PC-3 (cell line): ENCODE measurements around the gene NUDT22. TPM values are rescaled to one million over a fixed set of nuclear protein-coding genes. Genes with fewer than 3 reads are reported as not detected.

Source experiments
- ATAC-seq: fragments of 200-7000 bp; cut with Tn5 transposase; 2 replicates; pipeline ENCODE4 v1.9.1; 2020; ENCODE audit warnings: mild to moderate bottlenecking, moderate library complexity
- BruUV-seq: library from RNA; stranded (reverse); fragments of 400-500 nt; replicated peaks from 2 replicates; lab custom pipeline; 2021; lab: Mats Ljungman, UMichigan
- CTCF ChIA-PET: fragments of 300-600 bp; sonication (Branson Sonifier 250); formaldehyde crosslinking; loops from one replicate; lab custom pipeline; 2022; ENCODE audit warnings: antibody characterized with exemption; lab: Charles Lee
- POLR2A ChIA-PET: fragments of 300-600 bp; sonication (Branson Sonifier 250); formaldehyde crosslinking; loops from one replicate; lab custom pipeline; 2022; ENCODE audit warnings: antibody characterized with exemption; ENCODE audit not compliant: unreplicated experiment; lab: Charles Lee
- DNase-seq: peaks from one replicate; pipeline ENCODE4 v3.0.0-alpha.2; 2015
- H2AFZ ChIP-seq: fragments of 300-600 bp; sonication (generic); 2 replicates; pipeline ENCODE4 v1.6.0; 2016; ENCODE audit warnings: antibody characterized with exemption, low read length
- H3F3A ChIP-seq: fragments of 300-600 bp; sonication (generic); one replicate; pipeline ENCODE4 v1.6.0; 2017; ENCODE audit warnings: antibody characterized with exemption, low read length, control low read depth, mild to moderate bottlenecking; ENCODE audit not compliant: unreplicated experiment
- H3K27ac ChIP-seq: fragments of 300-600 bp; sonication (generic); 2 replicates; pipeline ENCODE4 v1.5.1; 2016; ENCODE audit warnings: mild to moderate bottlenecking, low read length
- H3K27me3 ChIP-seq: fragments of 300-600 bp; sonication (generic); 2 replicates; pipeline ENCODE4 v1.6.1; 2016; ENCODE audit warnings: low read length, mixed read lengths
- H3K36me3 ChIP-seq: fragments of 300-600 bp; sonication (generic); 2 replicates; pipeline ENCODE4 v1.6.1; 2016; ENCODE audit warnings: low read depth, mixed run types, low read length, mixed read lengths
- H3K4me1 ChIP-seq: fragments of 300-600 bp; sonication (generic); 2 replicates; pipeline ENCODE4 v1.5.1; 2016; ENCODE audit warnings: low read length; ENCODE audit not compliant: insufficient read depth
- H3K4me2 ChIP-seq: fragments of 300-600 bp; sonication (generic); 2 replicates; pipeline ENCODE4 v1.6.0; 2016; ENCODE audit warnings: low read length
- H3K4me3 ChIP-seq: fragments of 300-600 bp; sonication (generic); 2 replicates; pipeline ENCODE4 v1.5.1; 2016; ENCODE audit warnings: mild to moderate bottlenecking, low read length, mixed read lengths
- H3K79me2 ChIP-seq: fragments of 300-600 bp; sonication (generic); 2 replicates; pipeline ENCODE4 v1.6.1; 2017; ENCODE audit warnings: low read length, mixed read lengths
- H3K9ac ChIP-seq: fragments of 300-600 bp; sonication (generic); 2 replicates; pipeline ENCODE4 v1.6.0; 2016; ENCODE audit warnings: mild to moderate bottlenecking, low read length
- H3K9me2 ChIP-seq: fragments of 300-600 bp; sonication (generic); replicated peaks from 2 replicates; pipeline ENCODE4 v1.6.1; 2016; ENCODE audit warnings: mixed run types, low read length, mixed read lengths
- H3K9me3 ChIP-seq: fragments of 300-600 bp; sonication (generic); 2 replicates; pipeline ENCODE4 v1.6.1; 2016; ENCODE audit warnings: low read length, mixed read lengths
- H4K20me1 ChIP-seq: fragments of 300-600 bp; sonication (generic); 2 replicates; pipeline ENCODE4 v1.6.1; 2016; ENCODE audit warnings: low read length, mixed read lengths
- EZH2 ChIP-seq: fragments of 300-600 bp; sonication (generic); IDR thresholded peaks from one replicate; pipeline ENCODE4 v1.6.1; 2017; ENCODE audit warnings: antibody characterized with exemption, mild to moderate bottlenecking, low read length; ENCODE audit not compliant: unreplicated experiment
- EZH2phosphoT487 ChIP-seq: fragments of 300-600 bp; sonication (generic); IDR thresholded peaks from 2 replicates; pipeline ENCODE4 v1.6.1; 2018; ENCODE audit warnings: mild to moderate bottlenecking, antibody characterized with exemption, low read length, borderline replicate concordance
- intact Hi-C: fragments of 100-400 bp; cut with micrococcal nuclease; formaldehyde crosslinking; loops from 2 replicates; pipeline ENCODE4 v1.9.0; 2023
- total RNA-seq: library from RNA; depleted of rRNA; stranded (reverse); fragments of >200 nt; gene quantifications from 2 replicates; pipeline ENCODE4 v1.2.3, GENCODE V29; 2014
- TF ChIP-seq, protein P1 (sequence below): fragments of 300-600 bp; sonication (generic); conservative IDR thresholded peaks from 2 replicates; pipeline ENCODE4 v1.5.1; 2017; ENCODE audit warnings: antibody characterized with exemption, low read depth, mild to moderate bottlenecking, low read length

Gene NUDT22
- total RNA-seq, 1 experiment from 2014 or later, result 98.3 TPM

DNA sequence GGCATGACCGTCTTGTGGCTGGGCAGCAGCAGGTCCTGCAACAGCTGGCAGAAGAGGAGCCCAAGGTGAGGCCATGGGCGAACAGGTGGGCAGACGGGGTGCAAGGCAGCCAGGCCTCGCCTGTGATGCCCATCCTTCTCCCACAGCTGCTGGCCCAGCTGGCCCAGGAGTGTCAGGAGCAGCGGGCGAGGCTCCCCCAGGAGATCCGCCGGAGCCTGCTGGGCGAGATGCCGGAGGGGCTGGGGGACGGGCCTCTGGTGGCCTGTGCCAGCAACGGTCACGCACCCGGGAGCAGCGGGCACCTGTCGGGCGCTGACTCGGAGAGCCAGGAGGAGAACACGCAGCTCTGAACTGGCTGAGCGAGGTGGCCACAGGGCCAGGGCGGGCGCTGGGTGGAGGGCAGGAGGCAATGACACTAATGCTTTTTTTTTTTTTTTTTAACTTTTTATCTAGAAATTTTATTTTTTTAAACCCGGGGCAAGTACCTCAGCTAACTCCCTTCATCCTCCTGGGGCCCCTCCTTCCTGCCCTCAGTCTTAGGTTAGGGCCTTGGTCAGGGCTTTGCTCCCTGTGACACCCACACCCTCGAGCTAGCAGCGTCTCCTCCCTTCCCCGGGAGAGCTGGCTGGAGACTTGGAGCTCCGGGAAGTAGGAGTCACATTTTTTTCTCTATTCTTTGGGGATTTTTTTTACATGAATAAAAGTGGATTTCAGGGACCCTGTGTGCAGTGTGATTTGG is 41.3 kb downstream of the NUDT22 start:
- H3K36me3 ChIP-seq, result peaks cover 21% of the 10 kb centered on the region; the same call in 1 of the 2 replicates
- H3F3A ChIP-seq, result no peaks in the 10 kb centered on the region
- ATAC-seq (no peak), DNase-seq (no peak)
- H3K4me1 ChIP-seq, result peaks cover 35% of the 10 kb centered on the region
- H3K27me3 ChIP-seq, result no peaks in the 10 kb centered on the region
- H3K27ac ChIP-seq, result no peak overlapping the region
- H3K9ac ChIP-seq, result no peak overlapping the region
- intact Hi-C loops, result no loop called here
- H3K9me3 ChIP-seq, result no peaks in the 10 kb centered on the region
- no peak overlapping the region for H3K4me2 ChIP-seq
- no peak overlapping the region for H3K4me3 ChIP-seq
- ChIA-PET CTCF (no interaction called here), POLR2A (no interaction called here)
- H2AFZ ChIP-seq, result no peak overlapping the region
- no peaks in the 10 kb centered on the region for H3K9me2 ChIP-seq
- no TSS peak for BruUV-seq
- TF ChIP-seq EZH2phosphoT487, result no peak
- no peak for TF ChIP-seq EZH2
- TF ChIP-seq, protein P1, sequence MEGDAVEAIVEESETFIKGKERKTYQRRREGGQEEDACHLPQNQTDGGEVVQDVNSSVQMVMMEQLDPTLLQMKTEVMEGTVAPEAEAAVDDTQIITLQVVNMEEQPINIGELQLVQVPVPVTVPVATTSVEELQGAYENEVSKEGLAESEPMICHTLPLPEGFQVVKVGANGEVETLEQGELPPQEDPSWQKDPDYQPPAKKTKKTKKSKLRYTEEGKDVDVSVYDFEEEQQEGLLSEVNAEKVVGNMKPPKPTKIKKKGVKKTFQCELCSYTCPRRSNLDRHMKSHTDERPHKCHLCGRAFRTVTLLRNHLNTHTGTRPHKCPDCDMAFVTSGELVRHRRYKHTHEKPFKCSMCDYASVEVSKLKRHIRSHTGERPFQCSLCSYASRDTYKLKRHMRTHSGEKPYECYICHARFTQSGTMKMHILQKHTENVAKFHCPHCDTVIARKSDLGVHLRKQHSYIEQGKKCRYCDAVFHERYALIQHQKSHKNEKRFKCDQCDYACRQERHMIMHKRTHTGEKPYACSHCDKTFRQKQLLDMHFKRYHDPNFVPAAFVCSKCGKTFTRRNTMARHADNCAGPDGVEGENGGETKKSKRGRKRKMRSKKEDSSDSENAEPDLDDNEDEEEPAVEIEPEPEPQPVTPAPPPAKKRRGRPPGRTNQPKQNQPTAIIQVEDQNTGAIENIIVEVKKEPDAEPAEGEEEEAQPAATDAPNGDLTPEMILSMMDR, result no peak
- peaks cover 11% of the 10 kb centered on the region; the same call in 1 of the 2 replicates for H3K79me2 ChIP-seq
- no peaks in the 10 kb centered on the region for H4K20me1 ChIP-seq

DNA sequence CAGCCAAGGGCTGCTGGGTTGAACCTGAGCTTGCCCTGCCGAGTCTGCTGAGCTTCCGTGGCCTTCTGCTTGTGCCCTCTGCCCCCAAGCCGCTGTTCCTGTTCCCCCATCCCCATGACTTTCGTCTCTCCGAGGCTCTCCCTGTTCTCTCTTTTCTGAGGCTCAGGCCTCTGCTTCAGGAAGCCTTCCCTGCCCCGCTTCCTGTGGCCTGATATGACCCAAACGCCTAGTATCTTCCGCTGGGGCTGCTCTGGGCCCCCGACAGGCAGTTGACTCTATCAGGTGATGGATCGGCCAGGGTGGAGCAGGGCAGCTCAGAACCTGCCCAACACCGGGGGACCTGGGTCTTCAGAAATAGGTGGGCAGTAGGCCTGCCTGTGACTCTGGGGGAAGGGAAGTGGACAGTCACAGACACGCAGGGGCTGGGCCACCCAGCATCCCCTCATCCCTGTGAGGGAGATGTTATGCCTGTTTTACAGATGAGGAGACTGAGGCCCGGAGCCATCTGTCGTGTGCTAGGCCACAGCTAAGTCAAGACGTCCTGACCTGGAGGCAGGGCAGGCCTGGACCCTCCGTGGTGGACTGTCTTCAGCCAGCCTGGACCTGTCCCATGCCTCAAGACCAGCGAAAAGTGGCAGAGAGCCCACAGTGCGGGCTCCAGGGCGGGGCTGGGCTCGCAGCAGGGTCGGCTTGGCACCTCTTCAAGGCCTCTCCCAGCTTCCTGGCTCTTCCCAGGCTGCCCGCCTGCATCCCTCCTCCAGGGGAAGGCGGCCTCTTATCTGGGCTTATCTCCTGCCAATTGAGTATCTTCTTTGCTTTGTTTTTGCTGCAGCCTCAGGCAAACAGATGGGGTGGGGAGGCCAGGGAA is 42.2 kb downstream of the NUDT22 start:
- no peak for TF ChIP-seq EZH2
- TF ChIP-seq, protein P1, result no peak
- TF ChIP-seq EZH2phosphoT487, result no peak
- no peak overlapping the region for H2AFZ ChIP-seq
- peak overlapping the region; percentile 59 for H3K27ac ChIP-seq

More for the DNA sequence above, 42.2 kb downstream of the NUDT22 start:
- POLR2A ChIA-PET, result no interaction called here
- Histone ChIP-seq H3K27me3 (no peaks in the 10 kb centered on the region), H3K4me1 (peaks cover 35% of the 10 kb centered on the region), H4K20me1 (no peaks in the 10 kb centered on the region), H3K9me2 (no peaks in the 10 kb centered on the region), H3K9me3 (no peaks in the 10 kb centered on the region), H3K36me3 (peaks cover 13% of the 10 kb centered on the region; the same call in 1 of the 2 replicates), H3K79me2 (peaks cover 14% of the 10 kb centered on the region; the same call in 1 of the 2 replicates), H3F3A (no peaks in the 10 kb centered on the region), H3K4me3 (peak overlapping the region; percentile 69; the same call in 1 of the 2 replicates), H3K9ac (no peak overlapping the region), H3K4me2 (peak overlapping the region; percentile 82)
- no TSS peak for BruUV-seq
- intact Hi-C loops, result no loop called here
- ATAC-seq (peak; percentile 1), DNase-seq (peak; percentile 58)
- CTCF ChIA-PET, result no interaction called here
